Natural killer cell treated with Interleukin-12 subunit alpha and Interleukin-12 subunit beta and Interleukin-15 and Interleukin-18, amount 100 ng/mL, for 72 hours (primary cell): ENCODE measurements around the gene MLC1. TPM values are rescaled to one million over a fixed set of nuclear protein-coding genes. Genes with fewer than 3 reads are reported as not detected.

ENCODE experiments used
- ATAC-seq, 2 donors: fragments of 150-1000 bp; cut with Tn5 transposase in 1 of 2; sonication (Bioruptor Pico), chemical (Tn5 transposase) in 1 of 2; 2 replicates each; pipeline ENCODE4 v1.10.0; 2021
- DNase-seq: peaks from one replicate; pipeline ENCODE4 v3.0.0; 2022; ENCODE audit warnings: low spot score
- H3K27ac Mint-ChIP-seq, 2 donors: 1 replicate in 1 of 2; 2 replicates in 1 of 2; pipeline ENCODE4 v1.8.0; 2022; ENCODE audit warnings: mixed read lengths in 2 of 2, mild to moderate bottlenecking in 1 of 2, moderate library complexity in 1 of 2
- H3K27me3 Mint-ChIP-seq, 2 donors: 1 replicate in 1 of 2; 2 replicates in 1 of 2; pipeline ENCODE4 v1.8.0; 2022; ENCODE audit warnings: mixed read lengths in 2 of 2
- H3K36me3 Mint-ChIP-seq: one replicate; pipeline ENCODE4 v1.8.0; 2022; ENCODE audit warnings: mixed read lengths
- H3K4me1 Mint-ChIP-seq, 2 donors: 1 replicate in 1 of 2; 2 replicates in 1 of 2; pipeline ENCODE4 v1.8.0; 2022; ENCODE audit warnings: low read depth in 2 of 2, mixed read lengths in 2 of 2, mild to moderate bottlenecking in 1 of 2
- H3K4me3 Mint-ChIP-seq: one replicate; pipeline ENCODE4 v1.8.0; 2022; ENCODE audit warnings: mixed read lengths
- H3K9me3 Mint-ChIP-seq: 2 replicates; pipeline ENCODE4 v1.8.0; 2022; ENCODE audit warnings: mixed read lengths
- total RNA-seq, 2 donors: library from RNA; stranded (reverse); gene quantifications; one replicate each; pipeline ENCODE4 v1.2.3, GENCODE V29; 2022

Gene MLC1
- total RNA-seq, 2 donors from 2014 or later: 4.5 to 14.8 TPM

GRCh38 chr22:50114221-50115021 lies 29.2 kb upstream of the MLC1 start:
- H3K36me3 Mint-ChIP-seq: no peaks in the 10 kb centered on the region
- peaks cover 11 to 17% of the 10 kb centered on the region in 2 donors for H3K4me1 Mint-ChIP-seq
- peak overlapping the region in 1 of 2 donors; percentile 23 for H3K27ac Mint-ChIP-seq
- no peak overlapping the region for H3K4me3 Mint-ChIP-seq
- H3K9me3 Mint-ChIP-seq: no peaks in the 10 kb centered on the region
- DNase-seq (no peak), ATAC-seq (no peak)
- H3K27me3 Mint-ChIP-seq: no peaks in the 10 kb centered on the region

DNA sequence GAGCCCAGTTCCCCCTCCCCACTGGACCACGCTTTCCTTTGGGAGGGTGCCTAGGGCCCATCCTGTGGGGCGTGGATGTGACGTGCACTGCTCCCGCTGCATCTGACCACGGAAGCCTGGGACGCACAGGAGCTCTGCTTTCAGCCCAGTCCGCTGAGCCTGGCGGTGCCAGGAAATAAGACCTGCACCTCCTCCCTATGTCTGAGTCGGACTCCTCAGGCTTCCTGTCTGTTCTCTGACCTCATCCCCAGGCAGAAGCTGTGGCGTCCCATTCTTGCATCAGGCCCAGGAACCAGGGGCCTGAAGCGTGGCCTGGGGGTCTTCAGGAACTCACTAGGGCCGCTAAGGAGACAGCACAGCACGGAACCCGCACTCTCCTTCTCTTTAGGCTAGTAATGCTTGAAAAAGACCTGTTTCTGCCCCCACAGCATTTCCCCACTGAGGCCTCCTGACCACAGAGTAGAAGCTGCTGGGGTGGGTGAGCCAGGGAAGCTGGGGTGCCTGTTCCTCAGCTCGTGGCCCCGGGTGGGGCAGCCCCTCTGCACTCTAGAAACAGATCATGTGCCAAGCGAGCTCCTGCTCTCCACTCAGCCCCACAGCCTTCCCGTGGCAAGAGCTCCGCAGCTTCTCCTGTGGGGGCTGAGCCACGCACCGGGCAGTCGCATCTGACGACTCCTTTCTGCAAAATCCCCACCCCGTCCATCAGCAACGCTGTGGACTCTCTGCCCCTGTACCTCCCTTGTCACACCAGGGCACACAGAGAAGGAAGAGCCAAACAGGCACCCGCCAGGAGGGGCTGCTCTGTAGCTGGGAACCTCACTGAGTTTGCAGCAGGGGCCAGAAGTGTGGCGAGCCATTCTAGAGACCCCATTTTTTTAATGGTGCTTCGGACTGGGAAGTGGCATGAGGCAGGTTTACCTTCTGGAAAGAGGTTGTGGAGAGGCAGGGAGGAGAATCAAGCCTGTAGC lies 27.2 kb upstream of the MLC1 start:
- H3K27me3 Mint-ChIP-seq: no peaks in the 10 kb centered on the region
- peak overlapping the region; percentile 57 to 91 for H3K27ac Mint-ChIP-seq
- ATAC-seq (peak; percentile 74 to 89), DNase-seq (no peak)
- peak overlapping the region; percentile 49 for H3K4me3 Mint-ChIP-seq
- H3K9me3 Mint-ChIP-seq: no peaks in the 10 kb centered on the region
- peaks cover 11 to 17% of the 10 kb centered on the region in 2 donors for H3K4me1 Mint-ChIP-seq
- no peaks in the 10 kb centered on the region for H3K36me3 Mint-ChIP-seq

GRCh38 chr22:50111056-50111455 lies 25.8 kb upstream of the MLC1 start:
- DNase-seq (no peak), ATAC-seq (no peak)
- H3K27me3 Mint-ChIP-seq: no peaks in the 10 kb centered on the region
- H3K4me1 Mint-ChIP-seq: peaks cover 11 to 17% of the 10 kb centered on the region in 2 donors
- H3K4me3 Mint-ChIP-seq: no peak overlapping the region
- H3K9me3 Mint-ChIP-seq: no peaks in the 10 kb centered on the region
- H3K27ac Mint-ChIP-seq: peak overlapping the region in 1 of 2 donors; percentile 11
- no peaks in the 10 kb centered on the region for H3K36me3 Mint-ChIP-seq

DNA sequence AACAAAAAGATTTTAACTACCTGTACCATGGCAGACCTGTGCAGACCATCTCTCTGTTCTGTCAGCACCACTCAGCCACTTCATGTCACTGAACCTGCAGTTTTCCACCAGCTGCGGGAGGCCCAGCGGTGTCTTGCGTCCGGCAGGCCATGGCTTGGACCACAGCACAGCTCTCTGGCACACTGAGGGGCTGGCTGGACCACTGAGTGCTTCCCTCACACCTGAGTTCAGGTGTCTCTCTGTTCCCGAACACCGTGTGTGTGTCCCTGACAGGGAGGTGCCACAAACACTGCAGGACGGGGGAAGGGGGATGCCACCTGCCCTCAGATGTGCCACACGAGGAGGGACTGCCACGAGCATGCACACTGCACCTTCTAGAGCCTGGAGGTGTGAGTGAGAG lies 22.3 kb upstream of the MLC1 start:
- H3K4me1 Mint-ChIP-seq: peaks cover 14 to 29% of the 10 kb centered on the region in 2 donors
- no peaks in the 10 kb centered on the region for H3K9me3 Mint-ChIP-seq
- no peaks in the 10 kb centered on the region for H3K27me3 Mint-ChIP-seq
- no peaks in the 10 kb centered on the region for H3K36me3 Mint-ChIP-seq
- no peak for ATAC-seq
- no peak for DNase-seq
- no peak overlapping the region for H3K27ac Mint-ChIP-seq
- H3K4me3 Mint-ChIP-seq: no peak overlapping the region

DNA sequence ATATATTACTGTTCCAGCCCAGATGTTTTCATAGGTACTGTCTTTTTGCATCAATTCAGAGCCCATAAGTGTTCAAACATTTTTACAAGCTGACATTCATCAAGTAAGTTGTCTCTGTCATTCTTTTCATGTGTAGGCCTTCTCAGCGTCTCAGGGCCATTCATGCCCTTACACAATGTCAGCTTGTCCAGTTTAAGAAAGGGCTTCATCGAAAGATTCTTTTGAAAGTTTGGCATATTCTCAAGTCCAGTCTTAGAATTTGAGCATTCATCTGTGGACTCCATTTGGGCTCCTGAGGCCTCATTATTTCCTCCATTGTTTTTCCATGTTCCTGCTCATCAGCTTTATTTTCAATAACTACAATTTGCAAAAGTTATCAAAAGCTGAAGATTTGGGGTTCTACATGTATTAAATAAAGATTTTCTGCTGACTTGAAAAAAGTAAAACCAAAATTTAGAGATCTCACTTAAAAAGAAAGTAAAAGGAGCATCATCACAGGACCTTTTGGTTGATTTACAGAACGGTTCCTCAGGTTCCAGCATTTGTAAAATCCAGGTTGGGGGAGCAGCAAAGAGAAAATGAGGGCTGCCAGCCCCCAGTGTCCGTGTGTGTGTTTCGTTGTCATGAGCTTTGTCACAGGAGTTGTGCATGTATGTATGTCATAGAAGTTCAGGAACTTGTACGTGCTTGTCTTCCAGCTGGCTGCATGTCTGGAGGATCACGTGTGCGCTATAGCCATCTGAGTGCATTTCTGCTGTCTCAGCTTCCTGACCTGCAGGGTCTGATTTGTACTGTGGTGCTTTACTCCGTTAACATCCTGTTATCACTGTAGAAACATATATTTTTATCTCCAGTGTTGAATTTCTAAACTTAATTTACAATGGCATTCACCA lies 20.2 kb upstream of the MLC1 start:
- no peaks in the 10 kb centered on the region for H3K9me3 Mint-ChIP-seq
- H3K36me3 Mint-ChIP-seq: no peaks in the 10 kb centered on the region
- no peaks in the 10 kb centered on the region for H3K27me3 Mint-ChIP-seq
- DNase-seq: no peak
- H3K27ac Mint-ChIP-seq: peak overlapping the region; percentile 28 to 41
- H3K4me3 Mint-ChIP-seq: peak overlapping the region; percentile 44
- peaks cover 14 to 27% of the 10 kb centered on the region in 2 donors for H3K4me1 Mint-ChIP-seq
- ATAC-seq: peak; percentile 64 to 65

GRCh38 chr22:50104141-50104544 lies 18.9 kb upstream of the MLC1 start:
- DNase-seq (no peak), ATAC-seq (no peak)
- Mint-ChIP-seq H3K27ac (peak overlapping the region in 1 of 2 donors; percentile 48), H3K27me3 (no peaks in the 10 kb centered on the region), H3K4me1 (peaks cover 14 to 27% of the 10 kb centered on the region in 2 donors), H3K4me3 (no peak overlapping the region), H3K9me3 (no peaks in the 10 kb centered on the region), H3K36me3 (no peaks in the 10 kb centered on the region)

- ATAC-seq: peak in 1 of 2 donors; percentile 49
Measured at GRCh38 chr22:50102946-50103345, 17.7 kb upstream of the MLC1 start.

DNA sequence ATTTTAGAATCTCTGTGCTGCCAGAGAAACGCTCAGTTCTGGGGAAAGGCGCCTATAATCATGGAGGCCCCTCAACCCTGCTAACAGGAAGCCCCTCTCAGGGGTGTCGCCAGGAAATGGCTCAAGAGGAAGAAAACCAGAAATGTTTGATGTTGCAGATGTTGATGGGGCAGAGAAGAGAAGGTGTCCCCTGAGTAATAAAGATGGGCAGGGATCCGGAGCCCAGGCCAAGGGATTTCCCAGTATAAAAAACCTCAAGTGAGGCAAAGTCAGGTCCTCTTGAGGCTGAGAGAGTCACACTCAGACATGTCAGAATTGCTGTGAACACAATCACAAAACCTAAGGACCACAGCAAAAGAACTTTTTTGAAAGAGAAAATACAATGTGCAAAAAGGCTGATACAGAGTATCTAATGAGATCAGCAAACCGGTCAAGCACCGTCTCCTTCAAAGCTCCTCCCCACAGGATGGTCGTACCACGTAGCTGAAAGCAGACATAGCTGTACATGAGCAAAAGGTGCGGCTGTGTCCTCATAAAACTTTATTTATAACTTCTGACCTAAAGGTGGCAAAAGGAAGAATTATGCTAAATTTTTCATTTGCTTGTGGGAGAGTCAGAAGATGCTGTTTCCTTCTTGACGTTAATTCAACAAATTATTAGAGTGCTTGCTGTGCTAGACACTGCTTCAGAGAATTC lies 16.8 kb upstream of the MLC1 start:
- Mint-ChIP-seq H3K4me1 (peaks cover 14 to 27% of the 10 kb centered on the region in 2 donors), H3K9me3 (no peaks in the 10 kb centered on the region), H3K36me3 (no peaks in the 10 kb centered on the region), H3K27ac (peak overlapping the region; percentile 65 to 88), H3K4me3 (peak overlapping the region; percentile 54), H3K27me3 (peaks cover 0 to 2% of the 10 kb centered on the region in 2 donors)
- ATAC-seq (peak; percentile 20 to 72), DNase-seq (no peak)

More at GRCh38 chr22:50102946-50103345, 17.7 kb upstream of the MLC1 start:
- Mint-ChIP-seq H3K27ac (peak overlapping the region in 1 of 2 donors; percentile 29), H3K36me3 (no peaks in the 10 kb centered on the region), H3K4me1 (peaks cover 14 to 27% of the 10 kb centered on the region in 2 donors), H3K27me3 (peaks cover 0 to 2% of the 10 kb centered on the region in 2 donors), H3K9me3 (no peaks in the 10 kb centered on the region), H3K4me3 (no peak overlapping the region)
- no peak for DNase-seq

GRCh38 chr22:50098052-50098451 lies 12.8 kb upstream of the MLC1 start:
- Mint-ChIP-seq H3K4me1 (peaks cover 6 to 14% of the 10 kb centered on the region in 2 donors), H3K27ac (no peak overlapping the region), H3K9me3 (no peaks in the 10 kb centered on the region), H3K4me3 (no peak overlapping the region), H3K27me3 (peaks cover 2 to 5% of the 10 kb centered on the region in 2 donors), H3K36me3 (no peaks in the 10 kb centered on the region)
- no peak for DNase-seq
- ATAC-seq: no peak

DNA sequence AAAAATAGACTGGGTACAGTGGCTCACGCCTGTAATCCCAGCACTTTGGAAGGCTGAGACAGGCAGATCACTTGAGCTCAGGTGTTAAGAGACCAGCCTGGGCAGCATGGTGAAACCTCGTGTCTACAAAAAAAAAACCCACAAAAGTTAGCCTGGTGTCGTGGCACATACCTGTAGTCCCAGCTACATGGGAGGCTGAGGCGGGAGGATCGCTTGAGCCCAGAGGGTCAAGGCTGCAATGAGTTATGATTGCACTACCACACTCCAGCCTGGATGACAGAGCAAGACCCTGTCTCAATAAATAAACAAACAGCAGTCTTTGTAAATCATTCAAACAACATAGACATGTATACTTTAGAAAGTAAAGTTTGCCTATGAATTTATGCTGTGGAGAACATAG lies 7.1 kb upstream of the MLC1 start:
- Mint-ChIP-seq H3K27ac (no peak overlapping the region), H3K4me3 (no peak overlapping the region), H3K9me3 (peaks cover under 1% of the 10 kb centered on the region), H3K27me3 (peaks cover 0 to 5% of the 10 kb centered on the region in 2 donors), H3K36me3 (peaks cover under 1% of the 10 kb centered on the region), H3K4me1 (peaks cover 0 to 11% of the 10 kb centered on the region in 2 donors)
- no peak for DNase-seq
- ATAC-seq: no peak

GRCh38 chr22:50091092-50091768 lies 6.0 kb upstream of the MLC1 start:
- peaks cover 8% of the 10 kb centered on the region for H3K9me3 Mint-ChIP-seq
- DNase-seq (no peak), ATAC-seq (no peak)
- peaks cover 7% of the 10 kb centered on the region for H3K36me3 Mint-ChIP-seq
- H3K27ac Mint-ChIP-seq: no peak overlapping the region
- peaks cover 0 to 20% of the 10 kb centered on the region in 2 donors for H3K4me1 Mint-ChIP-seq
- H3K27me3 Mint-ChIP-seq: no peaks in the 10 kb centered on the region
- H3K4me3 Mint-ChIP-seq: no peak overlapping the region

- Mint-ChIP-seq H3K4me3 (peak overlapping the region; percentile 13), H3K4me1 (peaks cover 0 to 24% of the 10 kb centered on the region in 2 donors), H3K27me3 (no peaks in the 10 kb centered on the region), H3K27ac (no peak overlapping the region), H3K9me3 (peaks cover 8% of the 10 kb centered on the region), H3K36me3 (peaks cover 7% of the 10 kb centered on the region)
- no peak for DNase-seq
- ATAC-seq: no peak
Measured at GRCh38 chr22:50090412-50090714, 5.1 kb upstream of the MLC1 start.
